Thyroid gland (tissue), 4 donors: ENCODE data around the gene GRIP2.

Experiments
- POLR2A ChIP-seq, 2 donors: fragments of 450-650 bp; IDR thresholded peaks; one replicate each; pipeline ENCODE4 v1.6.1; 2017; ENCODE audit warnings: antibody characterized with exemption in 2 of 2, mild to moderate bottlenecking in 2 of 2, moderate library complexity in 1 of 2
- TF ChIP-seq, protein P1 (sequence below), 6 experiments: fragments of 200-600 bp in 3 of 6; fragments of 450-650 bp in 3 of 6; sonication (generic) in 3 of 6; IDR thresholded peaks; one replicate each; pipeline ENCODE4 v1.5.1; 2016 to 2019; ENCODE audit warnings: antibody characterized with exemption in 6 of 6, mild to moderate bottlenecking in 2 of 6, inconsistent platforms in 1 of 6, moderate library complexity in 1 of 6

GRCh38 chr3:14555835-14556234, 15.7 kb upstream of the GRIP2 start:
- TF ChIP-seq, protein P1, sequence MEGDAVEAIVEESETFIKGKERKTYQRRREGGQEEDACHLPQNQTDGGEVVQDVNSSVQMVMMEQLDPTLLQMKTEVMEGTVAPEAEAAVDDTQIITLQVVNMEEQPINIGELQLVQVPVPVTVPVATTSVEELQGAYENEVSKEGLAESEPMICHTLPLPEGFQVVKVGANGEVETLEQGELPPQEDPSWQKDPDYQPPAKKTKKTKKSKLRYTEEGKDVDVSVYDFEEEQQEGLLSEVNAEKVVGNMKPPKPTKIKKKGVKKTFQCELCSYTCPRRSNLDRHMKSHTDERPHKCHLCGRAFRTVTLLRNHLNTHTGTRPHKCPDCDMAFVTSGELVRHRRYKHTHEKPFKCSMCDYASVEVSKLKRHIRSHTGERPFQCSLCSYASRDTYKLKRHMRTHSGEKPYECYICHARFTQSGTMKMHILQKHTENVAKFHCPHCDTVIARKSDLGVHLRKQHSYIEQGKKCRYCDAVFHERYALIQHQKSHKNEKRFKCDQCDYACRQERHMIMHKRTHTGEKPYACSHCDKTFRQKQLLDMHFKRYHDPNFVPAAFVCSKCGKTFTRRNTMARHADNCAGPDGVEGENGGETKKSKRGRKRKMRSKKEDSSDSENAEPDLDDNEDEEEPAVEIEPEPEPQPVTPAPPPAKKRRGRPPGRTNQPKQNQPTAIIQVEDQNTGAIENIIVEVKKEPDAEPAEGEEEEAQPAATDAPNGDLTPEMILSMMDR (IDR thresholded peaks at IDR 0.05) = no peak
- no peak for TF ChIP-seq POLR2A (IDR thresholded peaks at IDR 0.05)
